Activated CD8-positive, alpha-beta T cell treated with anti-CD3 and anti-CD28 coated beads for 36 hours (primary cell): ENCODE results near the gene RETREG1. TPM values are rescaled to one million over a fixed set of nuclear protein-coding genes. Genes with fewer than 3 reads are reported as not detected.

Source experiments
- ATAC-seq: fragments of 200-7000 bp; cut with Tn5 transposase; one replicate; pipeline ENCODE4 v1.10.0; 2021; ENCODE audit warnings: mild to moderate bottlenecking, moderate library complexity
- CTCF ChIA-PET: fragments of 350-600 bp; sonication (Branson Sonifier 250); formaldehyde crosslinking; loops from one replicate; lab custom pipeline; 2021; ENCODE audit warnings: antibody characterized with exemption; lab: Charles Lee
- POLR2A ChIA-PET: fragments of 350-600 bp; sonication (Branson Sonifier 250); formaldehyde crosslinking; loops from one replicate; lab custom pipeline; 2021; ENCODE audit warnings: antibody characterized with exemption; lab: Charles Lee
- DNase-seq: peaks from one replicate; pipeline ENCODE4 v3.0.0-alpha.2; 2020
- H3K27ac Mint-ChIP-seq: one replicate; pipeline ENCODE4 v1.8.0; 2021; ENCODE audit warnings: mild to moderate bottlenecking, mixed read lengths
- H3K27me3 Mint-ChIP-seq: one replicate; pipeline ENCODE4 v1.8.0; 2021; ENCODE audit warnings: mixed read lengths
- H3K36me3 Mint-ChIP-seq: one replicate; pipeline ENCODE4 v1.8.0; 2021; ENCODE audit warnings: low read depth, mixed read lengths
- H3K4me1 Mint-ChIP-seq: one replicate; pipeline ENCODE4 v1.8.0; 2021; ENCODE audit warnings: low read depth, mixed read lengths
- H3K4me3 Mint-ChIP-seq: one replicate; pipeline ENCODE4 v1.8.0; 2021; ENCODE audit warnings: mild to moderate bottlenecking, moderate library complexity, mixed read lengths
- H3K9me3 Mint-ChIP-seq: one replicate; pipeline ENCODE4 v1.8.0; 2021; ENCODE audit warnings: mixed read lengths
- CTCF ChIP-seq: fragments of 200-600 bp; IDR thresholded peaks from one replicate; pipeline ENCODE4 v1.8.0; 2022; ENCODE audit warnings: antibody characterized with exemption, mild to moderate bottlenecking
- intact Hi-C: fragments of 100-400 bp; cut with micrococcal nuclease; formaldehyde crosslinking; loops from one replicate; pipeline ENCODE4 v1.10.0; 2022
- total RNA-seq, 2 experiments: library from RNA; stranded (reverse); gene quantifications; one replicate each; pipeline ENCODE4 v1.2.3, GENCODE V29; 2021

RETREG1 gene
- total RNA-seq, 2 experiments from 2014 or later: 31.7 to 31.9 TPM

- ATAC-seq (no peak), DNase-seq (no peak)
- no peaks in the 10 kb centered on the region for H3K27me3 Mint-ChIP-seq
- intact Hi-C loops: no loop called here
- POLR2A ChIA-PET: no interaction called here
- no peak overlapping the region for H3K27ac Mint-ChIP-seq
- no peak for TF ChIP-seq CTCF
- CTCF ChIA-PET: no interaction called here
- H3K4me1 Mint-ChIP-seq: peaks cover 64% of the 10 kb centered on the region
- H3K9me3 Mint-ChIP-seq: peaks cover 6% of the 10 kb centered on the region
- H3K36me3 Mint-ChIP-seq: peaks cover 40% of the 10 kb centered on the region
- no peak overlapping the region for H3K4me3 Mint-ChIP-seq
Observed at GRCh38 chr5:16609412-16609811, 7.4 kb downstream of the RETREG1 start.

- Mint-ChIP-seq H3K4me3 (no peak overlapping the region), H3K27ac (no peak overlapping the region), H3K9me3 (peaks cover 6% of the 10 kb centered on the region), H3K36me3 (peaks cover 41% of the 10 kb centered on the region), H3K27me3 (no peaks in the 10 kb centered on the region), H3K4me1 (peaks cover 64% of the 10 kb centered on the region)
- intact Hi-C loops: no loop called here
- ATAC-seq: no peak
- TF ChIP-seq CTCF: no peak
- ChIA-PET CTCF (interaction anchor here (0.6 kb wide), 1 partner anchor 275 kb away, joined by 3 read pairs; no protein-coding TSS in a partner anchor), POLR2A (no interaction called here)
- DNase-seq: no peak
Observed at GRCh38 chr5:16606628-16607027, 10.2 kb downstream of the RETREG1 start.

- no peak for ATAC-seq
- no peaks in the 10 kb centered on the region for H3K27me3 Mint-ChIP-seq
- no peak overlapping the region for H3K27ac Mint-ChIP-seq
- H3K4me3 Mint-ChIP-seq: no peak overlapping the region
- DNase-seq: no peak
- peaks cover 43% of the 10 kb centered on the region for H3K36me3 Mint-ChIP-seq
- TF ChIP-seq CTCF: no peak
- H3K4me1 Mint-ChIP-seq: peaks cover 63% of the 10 kb centered on the region
- ChIA-PET POLR2A (interaction anchor here (0.6 kb wide), 1 partner anchor 10 kb away, joined by 3 read pairs; no protein-coding TSS in a partner anchor), CTCF (interaction anchor here (2.3 kb wide), 1 partner anchor 11 kb away, joined by 5 read pairs; no protein-coding TSS in a partner anchor)
- no peaks in the 10 kb centered on the region for H3K9me3 Mint-ChIP-seq
- intact Hi-C loops: no loop called here
Observed at GRCh38 chr5:16603701-16604100, 13.1 kb downstream of the RETREG1 start.

- no peak overlapping the region for H3K27ac Mint-ChIP-seq
- no peaks in the 10 kb centered on the region for H3K9me3 Mint-ChIP-seq
- H3K36me3 Mint-ChIP-seq: peaks cover 47% of the 10 kb centered on the region
- no peak for DNase-seq
- H3K4me3 Mint-ChIP-seq: no peak overlapping the region
- no peaks in the 10 kb centered on the region for H3K27me3 Mint-ChIP-seq
- POLR2A ChIA-PET: interaction anchor here (0.6 kb wide), 1 partner anchor 9 kb away, joined by 3 read pairs; no protein-coding TSS in a partner anchor
- intact Hi-C loops: no loop called here
- peaks cover 65% of the 10 kb centered on the region for H3K4me1 Mint-ChIP-seq
- TF ChIP-seq CTCF: no peak
- ATAC-seq: peak; percentile 24
- CTCF ChIA-PET: no interaction called here
Observed at GRCh38 chr5:16603295-16603694, 13.5 kb downstream of the RETREG1 start.

- no peaks in the 10 kb centered on the region for H3K9me3 Mint-ChIP-seq
- TF ChIP-seq CTCF: no peak
- intact Hi-C loops: no loop called here
- peaks cover 55% of the 10 kb centered on the region for H3K36me3 Mint-ChIP-seq
- peaks cover 69% of the 10 kb centered on the region for H3K4me1 Mint-ChIP-seq
- no peak for DNase-seq
- ChIA-PET CTCF (no interaction called here), POLR2A (no interaction called here)
- H3K27ac Mint-ChIP-seq: no peak overlapping the region
- H3K4me3 Mint-ChIP-seq: no peak overlapping the region
- H3K27me3 Mint-ChIP-seq: no peaks in the 10 kb centered on the region
- ATAC-seq: no peak
Observed at GRCh38 chr5:16602182-16602581, 14.6 kb downstream of the RETREG1 start.
